NCI-H146 treated with DMSO at 0.1 percent for 48 hours (cell line): Measurements from ENCODE around the gene GCM1.

Experiments
- DNase-seq: peaks from one replicate; lab custom pipeline; 2025; ENCODE audit not compliant: unreplicated experiment; lab: John Stamatoyannopoulos, UW

GCM1 gene

GRCh38 chr6:53152576-53152975, 3.9 kb upstream of the GCM1 start:
- DNase-seq: no peak

GRCh38 chr6:53151676-53152075, 3.0 kb upstream of the GCM1 start:
- no peak for DNase-seq

- DNase-seq: no peak
Measured at GRCh38 chr6:53144802-53145201, 3.8 kb downstream of the GCM1 start.

- DNase-seq: no peak
Measured at GRCh38 chr6:53143710-53144109, 4.9 kb downstream of the GCM1 start.

- no peak for DNase-seq
Measured at GRCh38 chr6:53142810-53143209, 5.8 kb downstream of the GCM1 start.

GRCh38 chr6:53139841-53140413, 8.7 kb downstream of the GCM1 start:
- no peak for DNase-seq

- DNase-seq: no peak
Measured at GRCh38 chr6:53136000-53136609, 12.5 kb downstream of the GCM1 start.

- DNase-seq: no peak
Measured at GRCh38 chr6:53134601-53135235, 13.9 kb downstream of the GCM1 start.

GRCh38 chr6:53133961-53134360, 14.7 kb downstream of the GCM1 start:
- DNase-seq: no peak

- DNase-seq: no peak
Measured at GRCh38 chr6:53130569-53131290, 17.9 kb downstream of the GCM1 start.

- DNase-seq: no peak
Measured at GRCh38 chr6:53128842-53129241, 19.8 kb downstream of the GCM1 start.

- no peak for DNase-seq
Measured at GRCh38 chr6:53125276-53125675, 23.4 kb downstream of the GCM1 start.

GRCh38 chr6:53124131-53124800, 24.4 kb downstream of the GCM1 start:
- DNase-seq: no peak

GRCh38 chr6:53119772-53120409, 28.8 kb downstream of the GCM1 start:
- DNase-seq: peak; percentile 69

GRCh38 chr6:53119349-53119748, 29.3 kb downstream of the GCM1 start:
- DNase-seq: peak; percentile 32

- DNase-seq: no peak
Measured at GRCh38 chr6:53115741-53116140, 32.9 kb downstream of the GCM1 start.

GRCh38 chr6:53115113-53115512, 33.5 kb downstream of the GCM1 start:
- no peak for DNase-seq

GRCh38 chr6:53113742-53114141, 34.9 kb downstream of the GCM1 start:
- DNase-seq: no peak

GRCh38 chr6:53112871-53113270, 35.8 kb downstream of the GCM1 start:
- DNase-seq: peak; percentile 86

GRCh38 chr6:53112404-53112803, 36.2 kb downstream of the GCM1 start:
- peak; percentile 93 for DNase-seq

GRCh38 chr6:53111865-53112264, 36.8 kb downstream of the GCM1 start:
- DNase-seq: no peak
